ENCODE results near the gene CTNS.

CTNS gene

DNA sequence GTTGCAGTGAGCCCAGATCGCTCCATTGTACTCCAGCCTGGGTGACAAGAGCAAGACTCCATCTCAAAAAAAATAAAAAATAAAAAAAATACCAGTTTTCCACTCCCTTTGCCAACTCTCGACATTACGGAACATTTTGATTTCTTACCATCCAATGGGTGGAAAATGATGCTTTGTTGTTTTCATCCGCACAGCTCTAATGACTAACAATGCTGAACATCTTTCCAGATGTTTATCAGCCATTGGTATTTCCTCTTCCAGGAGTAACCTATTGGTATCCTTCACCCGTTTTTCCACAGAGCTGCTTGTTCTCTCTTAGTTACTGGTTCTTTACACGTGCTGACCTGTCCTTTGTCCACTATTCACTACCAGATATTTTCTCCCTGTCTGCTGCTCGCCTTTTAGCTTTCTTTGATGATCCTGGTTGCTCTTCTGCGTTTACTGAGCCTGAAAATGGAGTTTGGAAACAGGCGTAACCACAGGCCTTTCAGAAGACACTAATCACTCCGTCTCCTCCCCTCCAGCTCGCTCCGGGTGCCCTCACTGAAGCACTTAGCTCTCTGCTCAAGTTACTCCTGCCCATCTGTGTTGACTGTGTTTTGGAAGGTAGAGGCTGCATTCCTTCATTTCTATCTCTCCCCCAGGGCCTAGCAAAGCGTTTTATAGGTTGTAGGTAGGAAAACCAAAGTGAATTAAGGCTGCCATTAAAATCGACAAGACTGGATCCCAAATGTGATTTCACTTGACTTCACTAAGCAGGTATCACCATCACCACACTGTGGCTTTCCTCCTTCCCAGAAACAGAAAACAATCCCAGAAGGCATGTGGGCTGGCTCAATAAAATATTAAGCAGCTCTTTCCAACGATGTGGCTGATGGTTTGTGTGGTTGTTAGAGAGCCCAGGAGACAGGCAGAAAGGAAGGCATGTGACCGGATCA lies 9.5 kb upstream of the CTNS start:
- no peak for DNase-seq

DNA sequence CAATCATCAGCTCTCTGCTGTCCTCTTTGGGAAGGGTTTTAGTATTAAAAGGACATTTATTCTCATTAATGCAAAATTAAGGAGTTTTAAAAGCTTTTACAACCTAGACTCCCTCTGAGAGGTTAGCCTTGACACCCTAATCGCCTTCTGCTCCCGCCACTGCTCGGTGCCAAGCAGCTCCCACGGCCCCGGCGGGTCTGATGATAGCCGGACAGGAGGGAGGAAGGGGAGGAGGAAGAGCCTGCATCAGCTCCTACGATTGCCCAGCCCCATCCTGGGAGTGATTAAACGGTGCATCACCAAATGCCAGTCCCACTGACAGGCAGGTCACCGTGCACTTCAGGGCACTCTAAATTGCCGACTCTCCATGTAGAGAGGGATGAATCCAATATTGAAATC lies 8.8 kb upstream of the CTNS start:
- no peak for DNase-seq

DNA sequence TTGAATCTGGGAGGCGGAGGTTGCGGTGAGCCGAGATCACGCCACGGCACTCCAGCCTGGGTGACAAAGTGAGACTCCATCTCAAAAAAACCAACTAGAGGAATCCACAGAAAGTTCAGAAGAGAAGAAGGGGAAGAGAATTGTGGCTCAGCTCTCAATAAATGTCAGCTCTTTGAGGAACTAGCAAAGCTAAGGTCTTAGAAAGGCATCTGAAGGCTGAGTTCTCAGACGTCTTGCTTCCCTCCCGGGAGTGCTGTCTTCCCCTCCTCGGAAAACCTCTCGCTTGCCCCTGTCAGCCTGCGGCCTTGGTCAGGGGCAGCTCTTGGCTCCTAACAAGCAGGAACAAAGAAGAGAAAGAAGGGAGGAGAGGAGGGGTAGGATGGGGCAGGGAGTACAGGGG lies 5.8 kb upstream of the CTNS start:
- DNase-seq: no peak

DNA sequence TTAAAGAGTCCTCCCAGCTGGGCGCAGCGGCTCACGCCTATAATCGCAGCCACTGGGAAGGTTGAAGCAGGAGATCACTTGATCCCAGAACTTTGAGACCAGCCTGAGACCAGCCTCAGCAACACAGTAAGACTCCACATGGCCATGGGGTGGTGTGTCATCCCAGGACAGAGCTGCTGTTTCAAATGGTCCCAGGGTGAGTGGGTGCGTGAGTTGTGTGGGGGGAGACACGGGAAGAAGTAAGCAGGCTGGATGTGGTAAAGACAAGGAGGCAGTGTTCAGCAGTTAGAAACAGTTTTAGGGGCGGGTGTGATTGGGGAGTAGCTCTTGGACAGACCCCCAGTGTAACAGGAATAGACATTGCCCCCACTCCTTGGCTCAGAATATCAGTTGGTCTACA lies 4.3 kb upstream of the CTNS start:
- DNase-seq: no peak

DNA sequence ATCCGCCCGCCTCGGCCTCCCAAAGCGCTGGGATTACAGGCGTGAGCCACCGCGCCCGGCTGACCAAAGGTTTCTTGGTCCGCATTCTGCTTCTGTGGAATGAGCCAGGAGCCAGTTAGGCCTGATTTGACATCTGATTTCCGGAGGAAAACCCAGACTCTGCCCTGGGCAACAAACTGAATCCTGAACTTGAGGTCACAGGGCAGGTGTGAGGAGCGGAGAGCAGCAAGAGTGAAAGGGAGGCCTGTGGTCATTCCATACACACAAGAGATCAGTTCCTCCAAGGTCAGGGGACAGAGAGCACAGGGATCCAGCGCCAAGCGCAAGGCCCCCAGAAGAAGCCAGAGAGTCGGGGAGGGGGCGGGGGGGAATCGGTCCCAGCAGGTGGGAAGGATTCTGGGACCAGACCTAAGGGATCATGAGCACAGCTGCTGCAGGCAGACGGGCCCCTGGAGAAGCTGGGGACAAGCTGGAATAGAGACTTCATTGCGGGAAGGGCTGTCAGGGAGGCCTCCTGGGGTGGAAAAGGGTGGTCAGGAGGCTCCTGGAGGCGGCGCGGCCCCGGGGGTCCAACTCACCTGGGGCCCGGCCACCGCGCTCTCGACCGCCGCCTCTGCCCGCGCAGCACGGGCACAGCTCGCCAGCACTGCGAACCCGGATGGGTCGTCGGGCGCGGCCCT lies 946 bp upstream of the CTNS start:
- DNase-seq: no peak

DNA sequence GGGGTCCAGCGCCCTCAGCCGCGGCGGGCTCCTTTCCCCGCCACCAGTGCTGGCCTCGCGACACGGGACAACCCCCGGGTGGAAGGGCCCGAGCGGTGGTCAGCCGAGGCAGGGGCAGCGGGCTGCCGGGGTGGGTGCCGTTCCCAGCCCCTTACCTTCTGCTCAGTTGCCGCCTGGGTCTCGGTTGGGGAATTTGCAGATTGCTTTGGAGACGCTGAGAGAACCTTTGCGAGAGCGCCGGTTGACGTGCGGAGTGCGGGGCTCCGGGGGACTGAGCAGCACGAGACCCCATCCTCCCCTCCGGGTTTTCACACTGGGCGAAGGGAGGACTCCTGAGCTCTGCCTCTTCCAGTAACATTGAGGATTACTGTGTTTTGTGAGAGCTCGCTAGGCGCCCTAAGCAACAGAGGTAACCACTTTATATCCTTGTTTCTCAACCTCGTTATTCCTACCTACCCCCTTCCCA lies 381 bp downstream of the CTNS start:
- peak; percentile 6 for DNase-seq

DNA sequence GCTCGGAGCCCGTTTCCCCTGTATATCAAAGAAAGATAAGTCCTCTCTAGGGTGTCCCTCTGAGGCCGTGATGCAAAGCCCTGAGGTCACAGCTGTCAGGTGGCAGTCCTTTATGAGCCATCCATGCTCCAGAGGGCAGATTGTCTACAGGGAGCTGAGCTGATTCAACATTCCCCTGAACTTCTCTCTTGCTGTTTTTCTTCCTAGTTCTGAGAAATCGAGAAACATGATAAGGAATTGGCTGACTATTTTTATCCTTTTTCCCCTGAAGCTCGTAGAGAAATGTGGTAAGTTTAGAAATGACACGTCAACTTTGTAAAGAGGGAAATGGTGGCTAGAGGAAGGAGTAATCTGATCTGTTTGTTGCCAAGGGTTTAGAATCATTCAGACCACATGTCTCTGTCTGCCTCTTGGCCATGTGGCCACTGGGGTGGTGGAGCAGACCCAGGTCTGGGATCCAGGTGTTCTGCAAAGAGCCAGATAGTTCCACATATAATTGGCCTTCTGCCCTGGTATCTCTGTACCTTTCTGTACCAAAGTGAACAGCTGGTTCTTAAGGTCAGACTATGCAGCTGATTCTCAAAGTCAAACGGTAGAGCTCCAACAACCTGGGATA lies 3.5 kb downstream of the CTNS start:
- DNase-seq: no peak

DNA sequence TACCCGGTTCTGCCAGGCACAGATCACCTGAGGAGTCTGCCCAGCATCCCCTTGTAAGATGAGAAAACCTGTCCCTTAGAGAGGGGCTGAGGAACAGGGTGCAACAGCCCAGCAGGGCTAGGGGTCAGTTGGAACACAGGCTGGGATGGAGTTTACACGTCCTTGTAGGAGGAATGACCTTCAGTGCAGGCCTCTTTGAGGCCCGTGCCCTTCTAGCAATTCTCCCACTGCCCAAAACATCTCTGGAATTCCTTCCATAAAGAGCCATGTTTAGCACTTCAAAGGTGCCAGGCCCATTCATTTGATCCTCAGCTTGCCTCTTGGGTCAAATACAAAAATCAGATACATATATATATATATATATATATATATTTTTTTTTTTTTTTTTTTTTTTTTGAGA lies 4.5 kb downstream of the CTNS start:
- no peak for DNase-seq

DNA sequence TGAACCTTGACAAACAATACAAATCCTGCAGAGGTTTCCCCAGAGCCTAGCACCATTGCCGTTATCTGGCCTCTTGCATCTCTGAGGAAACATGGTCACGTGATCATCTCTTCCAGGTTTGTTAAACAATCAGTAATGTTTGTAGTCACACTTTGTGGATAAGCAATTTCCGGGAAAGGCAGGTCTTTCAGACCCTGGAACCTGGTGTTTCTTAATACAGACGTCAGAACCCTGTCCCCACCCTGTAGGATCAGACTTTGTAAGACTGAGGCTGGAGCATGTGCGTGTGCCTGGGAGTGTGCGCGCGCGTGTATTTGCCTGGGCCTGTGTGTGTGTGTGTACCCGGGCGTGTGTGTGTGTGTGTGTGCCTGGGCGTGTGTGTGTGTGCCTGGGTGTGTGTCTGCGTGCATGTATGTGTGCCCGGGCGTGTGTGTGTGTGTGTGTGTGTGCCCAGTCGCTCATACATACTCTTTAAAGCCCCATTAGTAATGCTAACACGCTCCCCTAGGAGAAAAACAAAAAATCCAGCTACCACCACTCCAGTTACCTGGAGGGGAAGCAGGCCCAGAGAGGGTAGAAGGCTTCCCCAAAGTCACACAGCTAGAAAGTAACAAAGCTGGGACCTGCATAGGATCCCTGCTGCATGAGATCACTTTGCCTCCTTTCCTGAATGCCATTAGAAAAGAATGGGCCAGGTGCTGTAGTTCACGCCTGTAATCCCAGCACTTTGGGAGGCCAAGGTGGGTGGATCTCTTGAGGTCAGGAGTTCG lies 5.3 kb downstream of the CTNS start:
- no peak for DNase-seq

DNA sequence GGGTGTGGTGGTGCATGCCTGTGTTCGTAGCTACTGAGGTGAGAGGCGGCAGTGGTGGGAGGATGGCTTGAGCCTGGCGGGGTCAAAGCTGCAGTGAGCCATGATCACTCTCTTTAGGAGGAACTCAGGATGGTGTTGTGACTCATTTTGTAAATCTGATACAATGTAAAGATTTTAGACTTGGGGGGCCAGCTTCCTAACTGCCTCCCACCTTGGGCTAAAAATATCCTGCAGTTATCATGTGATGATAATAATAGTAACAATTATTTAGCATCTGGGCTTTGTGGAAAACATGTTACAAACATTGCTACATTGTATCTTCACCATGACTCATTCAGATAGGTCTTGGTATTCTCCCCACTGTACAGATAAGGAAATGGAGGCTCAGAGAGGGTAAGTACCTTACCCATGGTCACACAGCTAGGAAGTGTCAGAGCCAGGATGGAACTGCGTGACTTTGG lies 7.4 kb downstream of the CTNS start:
- DNase-seq: no peak

DNA sequence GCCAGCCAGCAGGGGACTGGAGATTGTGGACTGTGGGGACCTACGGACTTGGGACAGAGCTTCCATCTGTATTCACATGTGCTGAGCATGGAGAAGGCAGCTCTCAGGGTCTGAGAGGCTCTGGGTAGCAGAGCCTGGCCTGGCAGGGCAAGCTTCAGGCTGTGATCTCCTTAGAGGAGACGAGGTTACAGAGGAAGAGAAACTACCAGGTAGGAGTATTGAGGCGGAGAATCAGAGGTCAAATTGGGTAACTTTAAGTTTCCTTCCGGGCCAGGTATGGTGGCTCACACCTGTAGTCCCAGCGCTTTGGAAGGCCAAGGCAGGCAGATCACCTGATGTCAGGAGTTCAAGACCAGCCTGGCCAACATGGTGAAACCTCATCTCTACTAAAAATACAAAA lies 8.8 kb downstream of the CTNS start:
- no peak for DNase-seq

DNA sequence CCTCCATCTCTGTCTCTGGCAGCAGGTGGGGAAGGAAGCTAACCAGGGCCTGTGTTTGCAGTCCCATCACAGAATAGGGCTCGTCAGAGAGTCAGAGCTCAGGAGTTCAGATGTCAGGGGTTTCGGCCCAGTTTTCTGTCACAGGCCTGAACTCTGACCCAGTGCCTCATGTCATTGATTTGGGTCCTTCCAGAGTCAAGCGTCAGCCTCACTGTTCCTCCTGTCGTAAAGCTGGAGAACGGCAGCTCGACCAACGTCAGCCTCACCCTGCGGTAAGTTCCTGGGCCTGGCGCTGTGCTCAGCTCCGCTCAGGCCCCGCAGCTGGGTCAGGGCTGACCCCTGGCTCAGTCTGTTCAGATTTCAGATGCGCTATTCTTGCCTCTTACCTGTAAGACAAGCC lies 10.7 kb downstream of the CTNS start:
- DNase-seq: no peak

DNA sequence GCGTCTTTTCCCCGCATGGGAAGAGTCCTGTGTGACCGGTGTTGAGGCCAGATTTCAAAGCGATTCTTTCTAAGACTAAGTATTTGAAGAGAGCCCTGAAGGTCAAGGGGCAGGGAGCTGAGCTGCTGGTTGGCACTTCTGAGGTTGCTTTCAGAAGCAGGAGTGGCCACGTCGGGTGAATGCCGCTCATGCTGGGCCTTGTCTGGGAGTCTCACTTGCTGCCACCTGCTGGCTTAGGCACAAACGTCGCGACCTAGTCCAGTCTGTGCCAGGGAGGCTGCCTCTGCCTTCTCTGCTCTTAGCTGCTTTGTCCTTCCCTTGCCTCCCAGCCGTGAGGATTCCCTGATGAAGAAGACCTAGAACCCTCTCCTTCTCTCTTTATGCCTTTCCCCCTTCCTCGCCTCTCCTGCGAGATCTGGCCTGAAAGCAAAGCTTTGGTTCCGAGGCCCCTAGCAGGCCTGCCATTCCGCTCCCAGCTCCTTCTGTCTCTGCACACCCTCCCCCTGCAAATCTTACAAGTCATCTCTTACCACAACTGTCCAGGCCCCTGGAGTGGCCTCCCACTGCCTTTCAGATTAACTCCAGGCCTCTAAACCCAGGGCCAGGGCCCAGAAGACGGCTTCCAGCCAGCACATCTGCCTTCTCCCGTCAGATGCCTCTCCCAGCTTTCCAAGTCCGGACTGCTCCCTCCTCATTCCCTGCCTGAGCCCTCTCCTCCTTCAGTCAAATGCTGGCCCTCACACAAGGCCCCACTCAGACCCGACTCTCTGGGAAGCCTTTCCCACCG lies 11.4 kb downstream of the CTNS start:
- DNase-seq: peak; percentile 31

DNA sequence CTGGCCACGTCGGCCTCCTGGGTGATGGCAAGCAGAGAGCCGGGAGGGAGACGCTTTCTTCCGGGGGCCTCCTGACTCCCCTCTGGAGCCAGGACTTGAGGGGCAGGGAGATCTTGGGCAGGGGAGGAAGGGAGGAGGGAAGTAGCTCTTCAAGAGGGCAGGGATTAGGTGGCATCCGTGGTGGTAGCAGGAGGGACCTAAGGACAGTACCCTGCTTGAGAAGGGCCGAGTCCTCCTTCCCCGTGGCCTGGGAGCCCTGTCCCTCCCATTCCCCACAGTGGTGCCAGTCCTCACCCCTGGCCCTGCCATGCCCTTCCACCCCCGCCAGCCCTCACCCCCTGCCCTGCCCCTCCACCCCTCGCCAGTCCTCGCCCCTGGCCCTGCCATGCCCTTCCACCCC lies 19.2 kb downstream of the CTNS start:
- no peak for DNase-seq

DNA sequence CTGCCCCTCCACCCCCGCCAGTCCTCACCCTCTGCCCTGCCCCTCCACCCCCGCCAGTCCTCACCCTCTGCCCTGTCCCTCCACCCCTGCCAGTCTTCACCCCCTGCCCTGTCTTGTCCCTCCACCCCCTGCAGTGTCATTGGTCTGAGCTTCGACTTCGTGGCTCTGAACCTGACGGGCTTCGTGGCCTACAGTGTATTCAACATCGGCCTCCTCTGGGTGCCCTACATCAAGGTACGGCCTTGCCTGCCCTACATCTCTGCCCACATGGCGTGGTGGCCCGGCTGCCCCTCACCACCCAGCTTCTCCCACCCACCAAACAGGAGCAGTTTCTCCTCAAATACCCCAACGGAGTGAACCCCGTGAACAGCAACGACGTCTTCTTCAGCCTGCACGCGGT lies 19.8 kb downstream of the CTNS start:
- DNase-seq: no peak

DNA sequence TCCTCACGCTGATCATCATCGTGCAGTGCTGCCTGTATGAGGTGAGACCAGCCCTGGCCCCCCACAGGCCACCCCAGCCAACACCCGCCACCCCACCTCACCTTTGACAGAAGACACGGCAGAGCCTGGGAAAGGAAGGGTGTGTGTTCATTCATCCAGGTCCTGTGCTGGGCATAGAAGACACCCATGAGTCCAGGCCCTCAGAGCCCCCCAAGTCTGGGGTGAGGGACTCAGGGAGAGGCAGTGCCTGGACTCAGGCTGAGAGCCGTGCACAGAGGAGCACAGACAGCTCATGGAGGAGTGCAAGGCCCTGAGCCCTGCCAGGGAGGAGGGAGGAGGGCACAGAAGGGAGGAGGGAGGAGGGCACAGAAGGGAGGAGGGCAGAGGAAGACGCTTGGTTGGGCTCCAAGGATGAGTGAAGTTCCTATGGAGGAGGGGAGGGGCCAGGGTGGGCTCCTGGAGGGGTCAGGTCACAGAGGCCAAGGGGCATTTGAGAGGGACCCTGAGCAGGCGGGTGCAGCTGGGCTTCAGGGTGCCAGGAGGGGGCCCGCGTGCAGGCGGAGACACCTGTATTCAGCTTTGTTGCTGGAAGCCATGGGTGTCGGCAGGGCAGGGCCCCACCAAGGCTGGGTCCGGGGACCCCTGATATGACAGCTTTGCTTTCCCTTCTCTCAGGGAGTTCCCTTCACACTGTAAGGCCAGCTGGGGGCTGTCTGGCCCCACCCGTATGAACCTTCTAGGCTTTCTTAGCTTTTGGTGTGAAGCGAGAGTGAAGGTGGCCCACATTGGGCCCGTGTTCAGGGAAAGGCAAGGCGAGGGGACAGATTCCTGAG lies 20.4 kb downstream of the CTNS start:
- no peak for DNase-seq

DNA sequence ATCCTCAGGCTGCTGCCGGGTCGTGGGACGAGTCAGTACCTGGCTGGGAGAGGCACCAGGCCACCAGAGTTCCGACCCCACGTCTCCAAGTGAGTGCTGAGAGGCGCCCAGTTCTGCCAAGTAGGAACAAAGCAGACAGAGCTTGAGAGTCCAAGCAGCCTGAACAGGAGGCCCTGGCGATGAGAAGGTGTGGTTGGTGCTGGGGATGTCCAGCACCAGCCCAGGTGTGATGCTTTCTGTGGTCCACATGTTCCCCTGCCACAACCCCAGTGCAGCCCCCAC lies 21.0 kb downstream of the CTNS start:
- DNase-seq: no peak

DNA sequence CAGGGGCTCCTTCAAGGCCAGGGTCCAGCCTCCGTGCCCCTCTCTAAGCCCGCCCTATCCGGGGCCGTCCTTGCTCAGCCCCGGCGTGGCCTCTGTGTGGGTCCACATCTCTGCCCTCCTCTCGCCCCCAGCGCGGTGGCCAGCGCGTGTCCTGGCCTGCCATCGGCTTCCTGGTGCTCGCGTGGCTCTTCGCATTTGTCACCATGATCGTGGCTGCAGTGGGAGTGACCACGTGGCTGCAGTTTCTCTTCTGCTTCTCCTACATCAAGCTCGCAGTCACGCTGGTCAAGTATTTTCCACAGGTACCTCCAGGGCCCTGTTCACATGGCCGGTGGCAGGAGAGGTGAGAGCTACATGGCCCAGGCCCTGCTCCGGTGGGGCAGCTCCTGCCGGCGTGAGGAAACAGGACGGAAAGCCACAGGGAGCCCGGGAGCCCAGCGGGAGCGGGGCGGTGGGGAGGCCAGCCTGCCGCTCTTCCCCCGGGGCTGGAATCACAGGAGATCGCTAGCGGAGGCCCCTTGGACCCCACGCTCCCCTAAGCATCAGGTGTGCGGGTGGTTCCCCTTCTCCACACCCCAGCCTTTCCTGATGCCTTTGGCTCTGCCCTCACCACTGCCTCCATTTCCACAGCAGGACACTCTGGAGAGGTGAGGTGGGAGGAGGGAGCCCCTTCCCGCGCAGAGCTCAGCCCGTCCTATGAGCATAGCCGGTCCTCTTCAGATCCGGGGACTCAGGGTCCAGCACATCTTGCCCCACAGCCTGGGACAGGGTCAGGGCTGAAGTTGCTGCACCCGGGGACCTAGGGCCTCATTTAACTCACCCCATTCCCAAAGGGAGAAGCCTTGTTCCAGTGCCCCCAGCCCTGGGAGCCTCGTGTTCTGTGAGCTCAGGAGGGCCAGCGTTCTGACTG lies 21.6 kb downstream of the CTNS start:
- DNase-seq: no peak

DNA sequence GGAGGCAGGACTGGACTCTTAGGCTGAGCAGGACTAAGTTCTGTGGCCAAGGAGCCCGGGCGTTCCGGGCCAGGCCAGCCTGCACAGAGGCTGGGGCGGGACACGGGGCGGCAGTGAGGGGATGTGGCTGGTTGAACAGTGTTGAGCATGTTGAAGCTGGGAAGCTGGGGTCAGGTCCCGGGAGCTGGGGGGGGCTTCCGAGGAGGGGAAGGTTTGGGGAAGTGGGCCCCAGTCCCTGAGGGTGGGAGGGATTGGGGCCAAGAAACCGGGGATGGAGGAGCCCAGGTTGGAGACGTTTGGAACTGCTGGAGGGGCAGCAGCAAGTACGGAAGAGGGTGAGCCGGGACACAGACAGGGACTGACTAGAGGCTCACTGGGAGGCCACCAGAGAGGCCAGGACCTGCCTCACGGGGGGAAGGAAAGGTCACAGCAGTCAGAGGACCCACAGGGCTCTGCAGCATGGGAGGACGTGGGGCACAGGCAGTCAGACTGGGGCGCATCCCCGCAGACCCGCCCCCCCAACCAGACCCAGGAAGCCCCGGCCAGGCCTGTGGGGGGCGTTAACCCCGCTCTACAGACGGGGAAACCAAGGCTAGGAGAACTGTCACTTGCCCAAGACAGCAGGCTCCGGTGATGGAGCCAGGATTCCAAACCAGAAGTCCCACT lies 22.4 kb downstream of the CTNS start:
- no peak for DNase-seq

Measured in CD4-positive, alpha-beta T cell treated with Interleukin-10 for 1 hour (primary cell).